Hepatocyte (in vitro differentiated cells): Measurements from ENCODE around the gene CSHL1.

Experiments
- EZH2 ChIP-seq: fragments of 200-600 bp; sonication (generic); IDR thresholded peaks from 2 replicates; pipeline ENCODE4 v1.6.1; 2016; ENCODE audit warnings: antibody characterized with exemption, mild to moderate bottlenecking, borderline replicate concordance
- EZH2phosphoT487 ChIP-seq: fragments of 200-600 bp; sonication (generic); IDR thresholded peaks from one replicate; pipeline ENCODE4 v1.6.1; 2018; ENCODE audit warnings: antibody characterized with exemption, mild to moderate bottlenecking, low read depth, moderate library complexity; ENCODE audit not compliant: unreplicated experiment, severe bottlenecking
- TF ChIP-seq, protein P1 (sequence below): fragments of 200-600 bp; sonication (generic); IDR thresholded peaks from 2 replicates; pipeline ENCODE4 v1.5.1; 2016; ENCODE audit warnings: antibody characterized with exemption, mild to moderate bottlenecking; ENCODE audit not compliant: poor library complexity

DNA sequence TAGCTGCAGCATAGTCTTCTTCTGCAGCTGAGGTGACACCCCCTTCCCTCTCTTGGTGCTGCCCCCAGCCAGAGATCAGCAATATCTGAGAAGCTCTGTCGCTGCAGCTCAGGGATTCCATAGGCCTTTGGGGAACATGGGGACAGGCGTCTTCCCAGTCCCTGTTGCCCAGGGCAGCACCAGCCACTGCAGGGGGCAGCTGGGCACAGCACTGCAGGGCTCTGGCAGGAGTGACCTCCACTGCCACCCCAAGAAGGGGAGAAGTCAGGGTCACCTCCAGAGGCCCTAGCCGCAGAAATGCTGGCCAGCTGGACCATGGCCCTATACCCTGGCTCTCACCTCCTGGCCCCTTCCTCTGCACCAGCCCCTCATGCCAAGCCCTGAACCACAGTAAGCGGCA lies 44.7 kb upstream of the CSHL1 start:
- TF ChIP-seq, protein P1, sequence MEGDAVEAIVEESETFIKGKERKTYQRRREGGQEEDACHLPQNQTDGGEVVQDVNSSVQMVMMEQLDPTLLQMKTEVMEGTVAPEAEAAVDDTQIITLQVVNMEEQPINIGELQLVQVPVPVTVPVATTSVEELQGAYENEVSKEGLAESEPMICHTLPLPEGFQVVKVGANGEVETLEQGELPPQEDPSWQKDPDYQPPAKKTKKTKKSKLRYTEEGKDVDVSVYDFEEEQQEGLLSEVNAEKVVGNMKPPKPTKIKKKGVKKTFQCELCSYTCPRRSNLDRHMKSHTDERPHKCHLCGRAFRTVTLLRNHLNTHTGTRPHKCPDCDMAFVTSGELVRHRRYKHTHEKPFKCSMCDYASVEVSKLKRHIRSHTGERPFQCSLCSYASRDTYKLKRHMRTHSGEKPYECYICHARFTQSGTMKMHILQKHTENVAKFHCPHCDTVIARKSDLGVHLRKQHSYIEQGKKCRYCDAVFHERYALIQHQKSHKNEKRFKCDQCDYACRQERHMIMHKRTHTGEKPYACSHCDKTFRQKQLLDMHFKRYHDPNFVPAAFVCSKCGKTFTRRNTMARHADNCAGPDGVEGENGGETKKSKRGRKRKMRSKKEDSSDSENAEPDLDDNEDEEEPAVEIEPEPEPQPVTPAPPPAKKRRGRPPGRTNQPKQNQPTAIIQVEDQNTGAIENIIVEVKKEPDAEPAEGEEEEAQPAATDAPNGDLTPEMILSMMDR: no peak
- TF ChIP-seq EZH2 (no peak), EZH2phosphoT487 (no peak)
